Measurements from ENCODE around the gene ASIC4.

The ASIC4 gene

DNA sequence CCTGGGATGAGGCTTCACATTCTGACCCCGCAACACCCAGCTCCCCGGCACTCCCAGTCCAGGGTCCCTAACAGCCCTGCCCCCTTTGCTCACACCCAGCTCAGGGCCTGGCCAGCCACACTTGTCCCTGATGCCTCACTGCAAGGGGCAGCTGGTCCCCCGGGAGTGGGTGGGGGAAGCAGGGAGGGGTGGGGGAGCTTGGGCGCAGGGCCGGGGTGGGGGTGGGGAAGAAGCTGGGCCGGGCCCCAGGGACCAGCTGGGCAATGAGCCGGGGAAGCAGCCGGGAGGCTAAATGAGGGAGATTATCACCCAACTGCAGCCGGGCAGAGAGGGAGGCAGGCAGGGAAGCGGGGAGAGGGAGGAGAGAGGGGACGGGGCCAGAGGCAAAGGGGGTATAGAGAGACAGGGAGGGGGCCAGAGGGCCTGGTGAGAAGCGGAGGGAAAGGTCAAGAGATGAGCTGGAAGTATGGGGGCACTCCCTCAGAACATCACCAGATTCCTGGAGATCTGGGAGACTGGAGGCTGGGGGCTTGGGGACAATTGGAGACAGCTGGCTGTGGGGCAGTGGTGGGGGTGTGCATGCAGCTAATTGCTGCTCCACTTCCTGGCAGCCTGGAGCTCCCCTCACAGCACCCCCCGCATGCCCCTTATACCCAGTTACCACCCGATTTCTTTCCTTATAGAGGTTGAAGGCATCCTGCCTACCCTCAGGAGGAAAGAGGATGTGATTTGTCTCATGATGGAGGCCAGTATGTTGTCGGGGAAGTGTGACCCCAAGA lies 2.5 kb upstream of the ASIC4 start:
- Histone ChIP-seq H3K27me3 (ENCODE audit: insufficient read depth, poor library complexity, severe bottlenecking) (peaks cover 57% of the 10 kb centered on the region), H3K4me3 (replicated peaks; ENCODE audit: insufficient read depth, low read length) (no peak overlapping the region), H3K27ac (replicated peaks) (no peak overlapping the region)
- TF ChIP-seq SPI1 (IDR thresholded peaks at IDR 0.05; ENCODE audit: borderline replicate concordance, low read depth) (no peak), GABPA (IDR thresholded peaks at IDR 0.05; ENCODE audit: low read depth) (no peak), POLR2AphosphoS5 (IDR thresholded peaks at IDR 0.05; ENCODE audit: low read depth) (no peak), CTCF (IDR thresholded peaks at IDR 0.05; ENCODE audit: insufficient read depth, low read length) (no peak)
- TF ChIP-seq, protein P1, sequence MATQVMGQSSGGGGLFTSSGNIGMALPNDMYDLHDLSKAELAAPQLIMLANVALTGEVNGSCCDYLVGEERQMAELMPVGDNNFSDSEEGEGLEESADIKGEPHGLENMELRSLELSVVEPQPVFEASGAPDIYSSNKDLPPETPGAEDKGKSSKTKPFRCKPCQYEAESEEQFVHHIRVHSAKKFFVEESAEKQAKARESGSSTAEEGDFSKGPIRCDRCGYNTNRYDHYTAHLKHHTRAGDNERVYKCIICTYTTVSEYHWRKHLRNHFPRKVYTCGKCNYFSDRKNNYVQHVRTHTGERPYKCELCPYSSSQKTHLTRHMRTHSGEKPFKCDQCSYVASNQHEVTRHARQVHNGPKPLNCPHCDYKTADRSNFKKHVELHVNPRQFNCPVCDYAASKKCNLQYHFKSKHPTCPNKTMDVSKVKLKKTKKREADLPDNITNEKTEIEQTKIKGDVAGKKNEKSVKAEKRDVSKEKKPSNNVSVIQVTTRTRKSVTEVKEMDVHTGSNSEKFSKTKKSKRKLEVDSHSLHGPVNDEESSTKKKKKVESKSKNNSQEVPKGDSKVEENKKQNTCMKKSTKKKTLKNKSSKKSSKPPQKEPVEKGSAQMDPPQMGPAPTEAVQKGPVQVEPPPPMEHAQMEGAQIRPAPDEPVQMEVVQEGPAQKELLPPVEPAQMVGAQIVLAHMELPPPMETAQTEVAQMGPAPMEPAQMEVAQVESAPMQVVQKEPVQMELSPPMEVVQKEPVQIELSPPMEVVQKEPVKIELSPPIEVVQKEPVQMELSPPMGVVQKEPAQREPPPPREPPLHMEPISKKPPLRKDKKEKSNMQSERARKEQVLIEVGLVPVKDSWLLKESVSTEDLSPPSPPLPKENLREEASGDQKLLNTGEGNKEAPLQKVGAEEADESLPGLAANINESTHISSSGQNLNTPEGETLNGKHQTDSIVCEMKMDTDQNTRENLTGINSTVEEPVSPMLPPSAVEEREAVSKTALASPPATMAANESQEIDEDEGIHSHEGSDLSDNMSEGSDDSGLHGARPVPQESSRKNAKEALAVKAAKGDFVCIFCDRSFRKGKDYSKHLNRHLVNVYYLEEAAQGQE (IDR thresholded peaks at IDR 0.05; ENCODE audit: insufficient replicate concordance, low read depth) = no peak
- no peak for DNase-seq (ENCODE audit: low read depth in 1 of 2, low spot score in 1 of 2)

GRCh38 chr2:219512524-219513216 lies 1.6 kb upstream of the ASIC4 start:
- TF ChIP-seq POLR2AphosphoS5 (IDR thresholded peaks at IDR 0.05; ENCODE audit: low read depth) (no peak), SPI1 (IDR thresholded peaks at IDR 0.05; ENCODE audit: borderline replicate concordance, low read depth) (no peak), CTCF (IDR thresholded peaks at IDR 0.05; ENCODE audit: insufficient read depth, low read length) (no peak), GABPA (IDR thresholded peaks at IDR 0.05; ENCODE audit: low read depth) (no peak)
- TF ChIP-seq, protein P1 (IDR thresholded peaks at IDR 0.05; ENCODE audit: insufficient replicate concordance, low read depth) = no peak
- no peak overlapping the region for H3K27ac ChIP-seq (replicated peaks)
- H3K27me3 ChIP-seq (ENCODE audit: insufficient read depth, poor library complexity, severe bottlenecking) = peaks cover 62% of the 10 kb centered on the region

DNA sequence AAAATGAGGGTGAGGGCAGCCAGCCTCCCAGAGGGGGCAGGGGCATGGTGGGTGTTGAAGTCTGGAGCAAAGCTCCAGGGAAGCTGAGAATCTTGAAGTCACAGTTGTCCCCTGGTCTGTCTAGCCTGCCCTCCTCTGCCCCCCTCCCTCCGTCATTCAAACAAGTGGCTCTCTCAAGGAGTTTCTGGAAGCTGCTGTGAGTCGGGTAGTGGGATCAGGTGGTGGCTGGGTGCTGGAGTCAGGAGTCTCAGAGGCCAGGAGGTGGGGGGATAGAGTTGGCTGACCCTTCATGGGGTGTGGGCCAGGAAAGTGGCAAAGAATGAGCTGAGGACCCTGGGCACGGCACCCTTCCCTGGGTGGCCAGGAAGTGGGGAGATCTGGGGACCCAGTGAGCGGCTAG lies 495 bp upstream of the ASIC4 start:
- no peak for DNase-seq (ENCODE audit: low read depth in 1 of 2, low spot score in 1 of 2)
- peaks cover 71% of the 10 kb centered on the region for H3K27me3 ChIP-seq (ENCODE audit: insufficient read depth, poor library complexity, severe bottlenecking)
- H3K27ac ChIP-seq (replicated peaks) = no peak overlapping the region
- TF ChIP-seq, protein P1 (IDR thresholded peaks at IDR 0.05; ENCODE audit: insufficient replicate concordance, low read depth) = no peak
- TF ChIP-seq GABPA (IDR thresholded peaks at IDR 0.05; ENCODE audit: low read depth) (no peak), POLR2AphosphoS5 (IDR thresholded peaks at IDR 0.05; ENCODE audit: low read depth) (no peak), CTCF (IDR thresholded peaks at IDR 0.05; ENCODE audit: insufficient read depth, low read length) (no peak), SPI1 (IDR thresholded peaks at IDR 0.05; ENCODE audit: borderline replicate concordance, low read depth) (no peak)
- H3K4me3 ChIP-seq (replicated peaks; ENCODE audit: insufficient read depth, low read length) = no peak overlapping the region

More at GRCh38 chr2:219512524-219513216, 1.6 kb upstream of the ASIC4 start:
- DNase-seq (ENCODE audit: low read depth in 1 of 2, low spot score in 1 of 2) = no peak
- no peak overlapping the region for H3K4me3 ChIP-seq (replicated peaks; ENCODE audit: insufficient read depth, low read length)

Measured in HL-60 (cell line).